Astrocyte (in vitro differentiated cells and primary cell): ENCODE measurements around the gene NCR1.
"Not testable (repeated sequence)": the region's sequence is repeated elsewhere in the genome, so short reads cannot be mapped to it uniquely, and the experiment has no call there.

Source experiments
- CTCF ChIP-seq: IDR thresholded peaks from 2 replicates; pipeline ENCODE4 v1.5.1; 2011; ENCODE audit warnings: low read depth, mild to moderate bottlenecking, inconsistent platforms, low read length, moderate library complexity; ENCODE audit not compliant: insufficient read depth
- EZH2 ChIP-seq: IDR thresholded peaks from 2 replicates; pipeline ENCODE4 v1.6.1; 2012; ENCODE audit warnings: mild to moderate bottlenecking, low read length, inconsistent platforms; ENCODE audit not compliant: insufficient read depth

GRCh38 chr19:54863459-54863858 lies 42.5 kb upstream of the NCR1 start:
- not testable (repeated sequence) for TF ChIP-seq CTCF, EZH2
